A549 (cell line): Measurements from ENCODE around the gene SATB2.

ENCODE experiments used
- EP300 ChIP-seq, 2 experiments: fragments of >200 bp; sonication (Bioruptor Twin); formaldehyde crosslinking; IDR thresholded peaks; 2 replicates in 1 of 2; 3 replicates in 1 of 2; pipeline ENCODE4 v1.6.1; 2016 to 2017
- FOSL2 ChIP-seq, 2 experiments: fragments of 450-650 bp in 1 of 2; fragments of >200 bp in 1 of 2; sonication (Bioruptor Twin) in 1 of 2; formaldehyde crosslinking; IDR thresholded peaks; 2 replicates each; pipeline versions ENCODE4 v1.5.0 to v1.6.1; 2016 to 2020; ENCODE audit warnings: mild to moderate bottlenecking in 1 of 2, moderate library complexity in 1 of 2
- JUN ChIP-seq, 2 experiments: fragments of >200 bp; sonication (Bioruptor Twin); formaldehyde crosslinking; IDR thresholded peaks; 2 replicates in 1 of 2; 3 replicates in 1 of 2; pipeline ENCODE4 v1.6.1; 2016 to 2017
- MYC ChIP-seq: IDR thresholded peaks from 2 replicates; pipeline ENCODE4 v1.6.1; 2012; ENCODE audit warnings: mild to moderate bottlenecking, inconsistent platforms, low read length, improper control_type of control experiment, borderline replicate concordance
- PHF8 ChIP-seq: fragments of 200-600 bp; sonication (generic); IDR thresholded peaks from 2 replicates; pipeline ENCODE4 v1.6.1; 2016; ENCODE audit warnings: low read depth, mild to moderate bottlenecking, antibody characterized with exemption, moderate library complexity, borderline replicate concordance
- POLR2A ChIP-seq: IDR thresholded peaks from 2 replicates; pipeline ENCODE4 v1.6.1; 2012; ENCODE audit warnings: mild to moderate bottlenecking, low read length
- RCOR1 ChIP-seq: fragments of 150-350 bp; IDR thresholded peaks from 2 replicates; pipeline ENCODE4 v1.6.1; 2014; ENCODE audit warnings: antibody characterized with exemption, low read length, low read depth
- REST ChIP-seq: fragments of 200-600 bp; sonication (generic); IDR thresholded peaks from 2 replicates; pipeline ENCODE4 v1.6.1; 2016; ENCODE audit warnings: antibody characterized with exemption, mild to moderate bottlenecking, moderate library complexity
- TF ChIP-seq, protein P1 (sequence below): fragments of >200 bp; sonication (Bioruptor Twin); formaldehyde crosslinking; IDR thresholded peaks from 3 replicates; pipeline ENCODE4 v1.5.1; 2016
- TF ChIP-seq, protein P2 (sequence below): IDR thresholded peaks from 2 replicates; pipeline ENCODE4 v1.6.1; 2012; ENCODE audit warnings: low read depth, borderline replicate concordance

GRCh38 chr2:199307461-199307860 is 150.3 kb downstream of the SATB2 start:
- TF ChIP-seq, protein P1, sequence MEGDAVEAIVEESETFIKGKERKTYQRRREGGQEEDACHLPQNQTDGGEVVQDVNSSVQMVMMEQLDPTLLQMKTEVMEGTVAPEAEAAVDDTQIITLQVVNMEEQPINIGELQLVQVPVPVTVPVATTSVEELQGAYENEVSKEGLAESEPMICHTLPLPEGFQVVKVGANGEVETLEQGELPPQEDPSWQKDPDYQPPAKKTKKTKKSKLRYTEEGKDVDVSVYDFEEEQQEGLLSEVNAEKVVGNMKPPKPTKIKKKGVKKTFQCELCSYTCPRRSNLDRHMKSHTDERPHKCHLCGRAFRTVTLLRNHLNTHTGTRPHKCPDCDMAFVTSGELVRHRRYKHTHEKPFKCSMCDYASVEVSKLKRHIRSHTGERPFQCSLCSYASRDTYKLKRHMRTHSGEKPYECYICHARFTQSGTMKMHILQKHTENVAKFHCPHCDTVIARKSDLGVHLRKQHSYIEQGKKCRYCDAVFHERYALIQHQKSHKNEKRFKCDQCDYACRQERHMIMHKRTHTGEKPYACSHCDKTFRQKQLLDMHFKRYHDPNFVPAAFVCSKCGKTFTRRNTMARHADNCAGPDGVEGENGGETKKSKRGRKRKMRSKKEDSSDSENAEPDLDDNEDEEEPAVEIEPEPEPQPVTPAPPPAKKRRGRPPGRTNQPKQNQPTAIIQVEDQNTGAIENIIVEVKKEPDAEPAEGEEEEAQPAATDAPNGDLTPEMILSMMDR: no peak
- TF ChIP-seq PHF8 (no peak), FOSL2 (IDR thresholded peaks at IDR 0.05) (no peak), FOSL2 (CRISPR knock-in tag; IDR thresholded peaks at IDR 0.05) (no peak), POLR2A (no peak), EP300 (IDR thresholded peaks at IDR 0.05) (no peak), REST (no peak), JUN (IDR thresholded peaks at IDR 0.05) (no peak), RCOR1 (no peak), MYC (no peak)
- TF ChIP-seq, protein P2, sequence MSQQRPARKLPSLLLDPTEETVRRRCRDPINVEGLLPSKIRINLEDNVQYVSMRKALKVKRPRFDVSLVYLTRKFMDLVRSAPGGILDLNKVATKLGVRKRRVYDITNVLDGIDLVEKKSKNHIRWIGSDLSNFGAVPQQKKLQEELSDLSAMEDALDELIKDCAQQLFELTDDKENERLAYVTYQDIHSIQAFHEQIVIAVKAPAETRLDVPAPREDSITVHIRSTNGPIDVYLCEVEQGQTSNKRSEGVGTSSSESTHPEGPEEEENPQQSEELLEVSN: no peak
